GM21717 (cell line): ENCODE data around the gene MEX3D.
"Not testable (repeated sequence)": the region's sequence is repeated elsewhere in the genome, so short reads cannot be mapped to it uniquely, and the experiment has no call there.

ENCODE experiments used
- ATAC-seq: cut with Tn5 transposase; IDR thresholded peaks from one replicate; pipeline ENCODE4 v1.9.1; 2021; ENCODE audit warnings: mild to moderate bottlenecking, moderate library complexity; ENCODE audit not compliant: unreplicated experiment

Gene MEX3D

DNA sequence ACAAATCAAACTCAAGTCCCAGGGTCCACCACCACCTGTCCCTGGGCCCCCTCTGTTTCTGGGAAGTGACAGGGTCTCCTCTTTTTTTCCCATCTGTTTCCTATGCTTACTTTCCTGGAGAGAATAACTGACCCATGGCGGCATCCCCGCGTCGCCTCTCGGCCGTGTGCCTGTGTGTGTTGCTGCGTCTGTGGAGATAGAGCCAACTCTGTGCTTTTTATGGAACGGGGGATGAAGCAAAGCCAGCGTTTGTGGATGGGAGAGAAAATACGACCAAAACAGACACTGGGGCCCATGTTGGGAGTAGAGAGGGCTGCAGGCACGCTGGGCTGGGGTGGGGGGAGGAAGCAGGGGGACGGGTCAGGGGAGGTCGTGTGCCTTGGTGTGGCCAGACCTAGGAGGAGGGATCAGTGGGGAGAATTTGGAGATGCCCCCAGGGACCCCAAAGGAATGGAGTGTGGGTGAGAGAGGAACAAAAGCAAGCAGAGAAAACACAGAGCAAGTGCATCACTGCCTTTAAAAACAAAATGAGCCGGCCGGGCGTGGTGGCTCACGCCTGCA is 27.7 kb downstream of the MEX3D start:
- no peak for ATAC-seq

DNA sequence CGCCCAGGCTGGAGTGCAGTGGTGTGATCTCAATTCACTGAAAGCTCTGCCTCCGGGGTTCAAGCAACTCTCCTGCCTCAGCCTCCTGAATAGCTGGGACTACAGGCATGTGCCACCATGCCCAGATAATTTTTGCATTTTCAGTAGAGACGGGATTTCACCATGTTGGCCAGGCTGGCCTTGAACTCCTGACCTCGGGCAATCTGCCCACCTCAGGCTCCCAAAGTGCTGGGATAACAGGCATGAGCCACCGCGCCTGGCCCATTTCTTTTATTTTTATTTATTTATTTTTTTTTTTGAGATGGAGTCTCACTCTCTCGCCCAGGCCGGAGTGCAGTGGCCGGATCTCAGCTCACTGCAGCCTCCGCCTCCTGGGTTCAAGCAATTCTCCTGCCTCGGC is 28.4 kb downstream of the MEX3D start:
- ATAC-seq: not testable (repeated sequence)

GRCh38 chr19:1538978-1539377 is 29.1 kb downstream of the MEX3D start:
- no peak for ATAC-seq

DNA sequence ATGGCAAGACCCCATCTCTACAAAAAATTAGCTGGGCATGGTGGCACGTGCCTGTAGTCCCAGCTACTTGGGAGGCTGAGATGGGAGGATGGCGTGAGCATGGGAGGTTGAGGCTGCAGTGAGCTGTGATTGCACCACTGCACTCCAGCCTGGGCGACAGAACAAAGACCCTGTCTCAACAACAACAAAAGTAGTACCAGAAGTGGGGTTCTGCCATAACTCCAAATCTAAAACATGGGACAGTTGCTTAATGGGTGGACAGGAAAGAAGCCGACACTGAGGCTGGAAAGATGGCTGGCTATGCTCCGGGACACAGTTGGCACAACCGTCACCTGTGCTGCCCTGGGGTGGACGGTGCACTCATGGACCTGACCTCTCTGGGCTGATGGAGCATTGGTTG is 32.4 kb downstream of the MEX3D start:
- not testable (repeated sequence) for ATAC-seq

- no peak for ATAC-seq
Measured at GRCh38 chr19:1534972-1535371, 33.2 kb downstream of the MEX3D start.

- ATAC-seq: no peak
Measured at GRCh38 chr19:1533510-1534150, 34.5 kb downstream of the MEX3D start.

GRCh38 chr19:1532003-1532402 is 36.1 kb downstream of the MEX3D start:
- ATAC-seq: no peak

DNA sequence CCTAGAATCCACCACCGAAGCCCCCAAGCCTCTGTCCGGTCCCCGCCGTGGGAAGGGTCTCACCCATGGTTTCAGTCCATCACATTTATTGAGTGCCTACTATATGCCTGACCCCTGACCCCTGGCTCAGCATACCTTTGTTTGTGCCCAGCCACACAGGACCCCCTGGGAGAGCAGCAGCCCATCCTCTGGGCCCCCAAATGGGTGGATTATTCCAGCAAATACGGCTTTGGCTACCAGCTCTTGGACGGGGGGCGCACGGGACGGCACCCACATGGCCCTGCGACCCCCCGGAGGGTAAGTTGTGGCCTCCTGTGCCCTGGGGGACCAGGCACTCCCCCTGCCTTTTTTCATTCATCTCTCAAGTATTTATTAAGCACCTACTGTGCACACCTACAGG is 36.5 kb downstream of the MEX3D start:
- no peak for ATAC-seq

GRCh38 chr19:1530856-1531255 is 37.3 kb downstream of the MEX3D start:
- ATAC-seq: not testable (repeated sequence)

DNA sequence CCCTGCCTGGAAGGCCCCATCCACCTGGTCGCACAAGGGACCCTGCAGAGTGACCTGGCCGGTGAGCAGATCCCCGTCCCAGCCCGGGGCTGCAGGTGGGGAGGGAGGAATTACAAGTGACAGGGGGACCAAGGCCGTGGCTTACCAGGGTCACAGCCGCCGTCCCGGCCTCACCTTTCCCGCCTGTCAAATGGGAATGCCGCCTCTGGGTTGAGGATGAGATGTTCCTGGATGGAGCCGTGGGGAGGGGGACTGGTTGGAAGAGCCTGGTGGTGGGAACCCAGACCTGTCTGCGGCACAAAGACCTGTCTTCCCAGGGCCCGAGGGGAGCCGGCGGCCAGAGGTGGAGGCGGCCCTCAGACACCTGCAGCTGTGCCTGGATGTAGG is 38.7 kb downstream of the MEX3D start:
- ATAC-seq: no peak

DNA sequence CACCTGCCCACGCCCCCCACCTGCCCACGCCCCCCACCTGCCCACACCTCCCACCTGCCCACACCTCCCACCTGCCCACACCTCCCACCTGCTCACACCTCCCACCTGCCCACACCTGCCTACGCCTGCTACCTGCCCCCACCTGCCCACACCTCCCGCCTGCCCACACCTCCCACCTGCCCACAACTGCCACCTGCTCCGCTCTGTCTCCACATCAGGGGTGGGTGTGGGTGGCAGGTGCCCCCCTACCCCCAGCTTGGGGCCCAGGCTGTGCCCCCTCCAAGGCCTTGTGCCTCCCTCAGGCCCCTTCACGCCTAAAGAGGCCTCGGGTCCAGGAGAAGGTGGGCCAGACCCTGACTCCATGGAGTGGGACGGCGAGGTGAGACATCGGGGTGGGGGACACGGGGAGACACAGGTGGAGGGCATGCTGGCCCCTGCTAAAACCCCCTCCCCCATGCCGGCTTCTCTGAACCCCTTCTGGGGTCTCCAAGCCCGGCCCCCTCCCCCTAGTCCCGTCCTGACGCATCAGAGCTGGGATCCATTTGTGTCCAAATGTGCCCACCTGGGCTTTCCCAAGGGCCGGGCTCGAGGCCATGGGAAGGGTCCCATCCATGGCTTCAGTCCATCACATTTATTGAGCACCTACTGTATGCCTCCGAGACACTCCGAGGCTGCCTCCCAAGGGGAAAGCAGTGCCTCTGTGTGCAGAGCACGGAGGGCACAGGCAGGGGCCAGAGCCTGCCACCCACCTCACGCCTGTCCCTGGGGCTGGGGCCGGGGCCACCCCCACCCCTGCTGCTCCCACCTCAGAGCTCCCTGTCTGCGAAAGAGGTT is 39.3 kb downstream of the MEX3D start:
- ATAC-seq: no peak

- ATAC-seq: no peak
Measured at GRCh38 chr19:1527650-1528309, 40.3 kb downstream of the MEX3D start.

DNA sequence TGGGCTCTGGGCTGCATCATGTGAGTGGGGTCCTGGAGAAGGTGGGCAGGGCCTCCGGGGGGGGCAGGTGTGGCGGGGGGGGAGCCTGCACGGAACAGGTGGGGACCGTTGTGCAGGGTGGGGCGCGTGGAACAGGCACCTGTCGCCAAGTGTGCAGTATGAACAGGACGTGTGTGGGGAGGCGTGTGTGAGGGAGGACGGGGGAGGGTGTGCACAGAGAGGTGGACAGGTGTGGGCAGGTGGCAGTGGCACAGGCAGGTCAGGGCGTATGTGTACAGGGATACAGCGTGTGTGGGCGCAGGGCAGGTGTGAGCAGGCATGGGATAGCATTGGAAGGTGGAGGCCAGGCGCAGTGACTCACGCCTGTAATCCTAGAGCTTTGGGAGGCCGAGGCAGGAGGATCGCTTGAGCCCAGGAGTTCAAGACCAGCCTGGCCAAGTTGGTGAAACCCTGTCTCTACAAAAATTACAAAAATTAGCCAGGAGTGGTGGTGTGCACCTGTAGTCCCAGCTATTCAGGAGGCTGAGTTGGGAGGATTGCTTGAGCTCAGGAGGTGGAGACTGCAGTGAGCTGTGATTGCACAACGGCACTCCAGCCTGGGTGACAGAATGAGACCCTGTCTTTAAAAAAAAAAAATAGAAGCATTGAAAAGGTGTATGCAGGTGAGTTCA is 41.0 kb downstream of the MEX3D start:
- no peak for ATAC-seq

DNA sequence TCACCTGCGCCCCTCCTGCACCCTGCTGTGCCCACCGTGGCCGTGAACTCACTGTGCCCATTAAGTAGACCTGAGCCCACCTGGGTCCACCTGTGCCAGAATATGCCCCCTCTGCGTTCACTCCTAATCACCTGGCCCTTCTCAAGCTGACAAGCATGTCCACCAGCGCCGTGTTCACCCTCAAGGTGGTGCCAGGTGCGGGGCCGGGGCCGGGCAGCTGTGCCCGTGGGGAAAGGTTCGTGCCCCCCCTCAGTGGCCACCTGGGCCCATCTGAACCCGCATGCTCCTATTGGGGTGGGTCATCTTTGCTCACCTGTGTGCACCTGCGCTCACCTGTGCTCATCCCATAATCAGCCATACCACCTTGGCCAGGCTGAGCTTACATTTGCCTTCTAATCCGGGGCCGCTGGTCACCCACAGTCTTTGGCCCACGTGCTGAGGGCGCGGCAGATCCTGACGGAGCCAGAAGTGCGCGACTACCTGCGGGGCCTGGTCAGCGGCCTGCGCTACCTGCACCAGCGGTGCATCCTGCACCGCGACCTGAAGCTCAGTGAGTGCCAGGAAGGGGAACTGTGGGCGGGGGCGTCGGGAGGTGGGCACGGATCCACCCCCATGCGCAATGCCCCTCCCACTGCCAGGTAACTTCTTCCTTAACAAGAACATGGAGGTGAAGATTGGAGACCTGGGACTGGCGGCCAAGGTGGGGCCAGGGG is 41.9 kb downstream of the MEX3D start:
- no peak for ATAC-seq

GRCh38 chr19:1525343-1525742 is 42.8 kb downstream of the MEX3D start:
- ATAC-seq: no peak

- no peak for ATAC-seq
Measured at GRCh38 chr19:1524972-1525325, 43.2 kb downstream of the MEX3D start.

DNA sequence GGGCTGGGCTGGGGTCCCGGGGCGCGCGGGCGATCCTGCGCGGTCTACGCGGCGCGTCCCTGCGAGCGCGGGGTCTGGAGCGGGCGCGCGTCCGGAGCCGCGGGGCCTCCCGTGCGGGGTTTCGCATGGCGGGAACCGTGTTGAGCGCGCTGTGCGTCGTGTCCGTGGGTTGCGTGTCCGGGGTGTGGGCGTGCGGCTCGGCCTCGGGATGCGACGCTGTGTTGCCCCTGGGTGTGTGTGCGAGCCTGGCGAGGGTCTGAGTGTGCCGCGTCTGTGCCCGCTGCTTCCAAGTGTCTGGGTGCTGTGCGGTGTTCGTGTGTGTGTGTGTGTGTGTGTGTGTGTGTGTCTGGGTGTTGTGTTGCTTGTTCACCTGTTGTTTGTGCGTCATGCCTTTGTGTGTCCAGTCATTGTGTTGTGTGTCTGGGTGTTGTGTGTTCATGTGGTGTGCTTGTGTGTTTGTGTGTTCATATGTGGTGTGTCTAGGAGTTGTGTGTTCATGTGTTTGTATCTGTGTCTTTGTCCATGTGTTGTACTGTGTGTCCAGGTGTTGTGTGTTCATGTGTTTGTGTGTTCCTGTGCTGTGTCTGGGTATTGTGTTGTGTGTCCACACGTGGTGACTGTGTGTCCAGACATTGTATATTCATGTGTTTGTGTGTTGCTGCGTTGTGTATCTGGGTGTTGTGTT is 43.7 kb downstream of the MEX3D start:
- no peak for ATAC-seq

DNA sequence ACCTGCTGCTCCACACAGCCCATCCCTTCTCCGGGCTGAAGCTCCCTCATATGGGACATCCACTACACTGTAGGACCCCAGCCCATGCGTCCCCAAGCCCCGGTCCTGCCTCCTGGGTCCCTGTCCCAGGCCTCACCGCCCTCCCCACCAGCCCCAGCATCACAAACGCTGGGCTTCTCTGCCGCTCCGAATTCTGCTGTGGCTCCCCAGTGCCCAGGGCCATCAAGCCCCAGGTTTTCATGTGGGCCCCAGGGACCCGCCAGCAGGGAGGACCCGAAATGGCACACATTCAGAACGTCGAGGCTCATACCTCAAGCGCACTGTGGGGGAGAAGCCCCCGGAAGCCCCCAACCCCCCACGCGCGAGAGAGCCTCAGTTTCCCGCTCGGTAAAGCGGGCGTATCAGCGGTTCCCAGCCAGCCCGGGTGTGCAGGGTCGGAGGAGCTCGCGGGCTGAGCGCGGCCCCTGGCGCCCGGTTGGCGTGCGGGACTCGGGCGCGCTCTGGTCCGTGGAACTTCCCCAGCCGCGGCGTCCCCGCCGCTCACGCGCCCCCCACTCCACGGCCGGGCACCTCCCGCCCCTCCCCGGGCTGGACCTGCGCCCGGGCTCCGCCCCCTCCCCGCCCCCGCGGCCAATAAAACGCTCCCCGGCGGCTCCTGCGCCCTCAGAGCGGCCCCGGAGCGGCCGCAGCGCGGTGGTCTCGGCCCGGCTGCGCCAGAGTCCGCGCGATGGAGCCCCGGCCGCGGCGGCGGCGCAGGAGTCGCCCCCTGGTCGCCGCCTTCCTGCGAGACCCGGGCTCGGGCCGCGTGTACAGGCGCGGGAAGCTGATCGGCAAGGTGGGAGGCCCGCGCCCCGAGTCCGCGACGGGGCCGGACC is 44.5 kb downstream of the MEX3D start, which contains the start of gene PLK5:
Gene PLK5 (plus strand): TSS at position 666 of the 875 bp plus-strand sequence. CDS start 2,920 bp downstream, outside the sequence.
- ATAC-seq: no peak

DNA sequence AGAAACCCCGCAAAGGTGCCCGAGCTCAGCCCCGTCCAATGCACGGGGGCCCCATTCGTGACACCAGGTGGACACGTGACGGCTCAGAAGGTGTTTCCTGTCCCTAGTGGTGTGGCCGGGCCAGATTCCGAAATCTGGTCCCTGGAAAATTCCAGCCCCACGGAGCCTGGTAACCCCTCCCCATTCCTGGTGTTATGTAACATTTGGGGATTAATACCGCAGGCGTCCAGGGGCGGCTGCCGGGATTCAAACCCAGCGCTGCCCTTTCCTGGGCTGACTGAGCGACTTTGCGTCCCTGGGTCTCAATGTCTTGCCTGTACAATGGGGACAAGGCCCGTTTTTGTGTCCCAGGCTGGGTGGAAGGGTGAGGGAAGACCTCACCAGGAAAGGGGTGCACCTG is 45.3 kb downstream of the MEX3D start:
- no peak for ATAC-seq
